ENCODE data around the gene TYK2.
"Not testable (repeated sequence)": the region's sequence is repeated elsewhere in the genome, so short reads cannot be mapped to it uniquely, and the experiment has no call there.

TYK2 gene

DNA sequence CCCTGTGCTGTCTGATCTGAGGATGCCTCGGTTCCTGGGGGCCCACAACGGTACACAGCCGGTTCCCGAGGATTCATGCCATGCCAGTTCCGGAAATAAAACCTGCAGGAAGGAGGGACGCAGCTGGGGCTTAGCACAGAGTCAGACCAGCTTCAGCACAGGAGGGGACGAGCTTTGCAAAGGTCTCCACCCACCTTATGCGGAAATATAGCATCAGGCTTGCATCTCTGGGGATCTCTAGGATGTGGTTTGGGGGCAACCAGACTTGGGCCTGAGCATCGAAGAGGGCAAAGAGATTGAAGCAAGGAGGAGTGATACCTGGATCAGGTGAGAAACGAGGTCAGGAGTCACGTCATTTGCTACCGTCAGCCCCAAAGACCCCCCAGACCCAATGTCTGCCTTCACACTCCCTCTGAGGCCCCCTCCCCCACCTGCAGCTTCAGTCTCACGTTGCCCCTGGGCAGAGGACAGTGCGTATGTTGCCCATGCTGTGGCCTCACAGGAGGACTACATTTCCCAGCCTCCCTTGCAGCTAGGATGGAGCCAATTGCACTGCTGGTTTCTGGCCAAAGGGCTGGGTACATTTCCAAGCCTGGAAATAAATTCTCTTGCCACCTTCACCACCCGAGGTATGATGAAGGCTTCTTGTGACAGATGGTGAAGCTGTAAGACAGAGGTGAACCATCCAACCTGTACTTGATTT, 12.1 kb downstream of the TYK2 start:
- DNase-seq: no peak

DNA sequence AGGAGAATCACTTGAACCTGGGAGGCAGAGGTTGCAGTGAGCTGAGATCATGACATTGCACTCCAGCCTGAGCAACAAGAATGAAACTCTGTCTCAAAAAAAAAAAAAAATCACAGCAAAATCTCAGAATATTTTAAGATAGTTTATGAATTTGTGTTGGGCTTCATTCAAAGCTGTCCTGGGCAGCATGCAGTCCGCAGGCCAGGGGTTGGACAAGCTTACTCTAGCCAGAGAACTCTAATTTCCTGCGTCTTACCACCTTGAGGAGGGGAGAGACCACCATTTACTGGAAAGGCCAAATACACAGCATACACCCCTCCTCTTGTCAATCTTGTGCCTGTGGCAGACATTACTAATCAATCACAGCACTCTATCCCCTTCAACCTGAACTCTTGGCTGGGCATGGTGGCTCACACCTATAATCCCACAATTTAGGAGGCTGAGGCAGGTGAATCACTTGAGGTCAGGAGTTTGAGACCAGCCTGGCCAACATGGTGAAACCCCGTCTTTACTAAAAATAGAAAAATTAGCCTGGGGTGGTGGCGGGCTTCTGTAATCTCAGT, 13.3 kb downstream of the TYK2 start:
- DNase-seq: not testable (repeated sequence)

DNA sequence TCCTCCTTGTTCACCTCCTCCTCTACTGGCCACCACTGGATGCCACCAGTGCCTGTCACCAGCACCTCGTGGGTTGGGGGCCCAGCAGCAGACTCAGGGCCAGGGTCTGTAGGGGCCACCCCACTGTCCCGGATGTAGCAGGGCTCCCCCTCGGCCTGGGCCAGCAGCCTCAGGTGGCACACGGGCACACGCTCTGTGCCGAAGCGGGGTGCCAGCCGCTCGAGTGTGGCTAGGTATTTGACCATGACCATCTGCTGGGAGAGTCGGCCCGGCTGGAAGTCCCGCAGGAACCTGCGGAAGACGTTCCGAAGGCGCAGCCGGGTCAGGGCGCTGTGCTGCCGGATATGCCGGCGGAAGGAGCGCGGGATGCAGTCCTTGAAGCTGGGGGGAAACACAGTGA, 14.9 kb downstream of the TYK2 start:
- no peak for DNase-seq

DNA sequence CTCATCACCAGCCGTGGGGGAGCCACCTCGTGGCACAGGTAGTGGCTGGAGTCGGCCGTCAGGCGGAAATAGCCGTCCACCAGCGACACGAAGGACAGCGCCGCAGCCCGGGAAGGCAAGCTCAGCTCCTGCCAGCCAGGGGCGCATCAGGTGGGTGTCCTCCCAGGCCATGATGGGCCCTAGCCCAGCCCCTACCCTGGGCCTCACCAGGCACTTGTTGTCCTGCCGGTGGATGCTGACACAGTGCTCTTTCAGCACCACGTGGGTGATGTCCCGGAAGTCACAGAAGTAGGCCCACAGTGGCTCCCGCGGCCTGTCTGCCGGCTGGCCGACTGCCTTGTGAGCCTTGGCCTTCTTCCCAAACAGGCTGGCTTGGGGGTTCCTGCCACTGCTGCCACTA, 15.7 kb downstream of the TYK2 start:
- DNase-seq: no peak

DNA sequence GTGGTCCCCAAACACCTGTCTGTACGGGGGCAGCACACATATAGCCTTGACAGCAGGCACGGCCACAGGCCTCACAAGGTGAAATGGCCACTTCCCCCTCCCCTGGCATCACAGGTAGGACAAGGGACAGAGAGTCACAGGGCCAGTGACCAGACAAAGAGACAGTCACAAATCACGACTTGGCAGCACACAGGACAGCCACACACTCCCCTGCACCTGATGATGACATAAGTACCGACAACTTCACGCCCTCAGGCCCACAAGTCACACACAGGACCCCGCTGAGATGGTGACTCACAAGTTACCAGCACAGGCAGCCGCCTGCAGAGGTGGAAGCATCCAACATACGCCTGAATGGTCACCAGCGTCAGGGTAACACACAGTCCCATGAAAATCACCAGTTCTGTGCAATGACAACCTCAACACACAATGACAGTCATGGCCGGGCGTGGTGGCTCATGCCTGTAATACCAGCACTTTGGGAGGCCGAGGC, 16.5 kb downstream of the TYK2 start:
- DNase-seq: no peak

DNA sequence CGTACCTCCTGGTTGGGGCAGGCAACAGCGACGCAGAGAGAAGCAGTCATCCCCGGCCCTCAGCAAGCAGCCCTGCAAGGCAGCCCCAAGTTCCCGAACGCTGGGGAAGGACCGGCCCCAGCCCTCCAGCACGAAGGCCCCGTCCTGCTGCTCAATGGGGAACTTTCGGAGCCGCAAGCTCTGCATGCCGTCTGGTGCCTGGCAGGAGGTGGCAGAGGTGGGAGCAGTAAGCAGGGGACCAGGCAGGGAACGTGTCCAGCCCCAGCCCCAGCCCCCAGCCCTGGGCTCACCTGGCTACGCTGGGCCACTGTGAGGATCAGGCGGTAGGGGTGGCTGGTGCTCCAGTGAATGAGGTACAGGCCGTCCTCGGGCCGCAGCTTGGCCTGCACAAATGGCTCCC, 18.1 kb downstream of the TYK2 start:
- DNase-seq: no peak

DNA sequence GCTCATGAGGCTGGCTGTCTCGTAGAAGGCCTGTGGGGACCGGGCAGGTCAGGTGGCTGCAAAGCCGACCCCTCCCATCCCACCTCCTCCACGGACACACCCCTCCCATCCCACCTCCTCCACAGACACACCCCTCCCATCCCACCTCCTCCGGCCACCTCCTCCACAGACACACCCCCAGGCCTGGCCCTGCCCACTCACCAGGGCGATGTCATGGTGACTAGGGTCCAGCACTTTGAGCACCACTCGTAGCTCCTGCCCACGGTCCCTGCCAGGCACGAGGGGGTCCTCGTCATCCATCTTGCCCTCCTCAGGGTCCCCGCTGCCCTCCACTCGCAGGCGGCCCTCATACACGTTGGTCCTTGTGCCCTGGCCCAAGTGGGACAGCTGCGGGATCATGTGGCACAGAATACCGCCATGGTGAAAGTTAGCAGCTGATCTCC, 18.8 kb downstream of the TYK2 start:
- no peak for DNase-seq

DNA sequence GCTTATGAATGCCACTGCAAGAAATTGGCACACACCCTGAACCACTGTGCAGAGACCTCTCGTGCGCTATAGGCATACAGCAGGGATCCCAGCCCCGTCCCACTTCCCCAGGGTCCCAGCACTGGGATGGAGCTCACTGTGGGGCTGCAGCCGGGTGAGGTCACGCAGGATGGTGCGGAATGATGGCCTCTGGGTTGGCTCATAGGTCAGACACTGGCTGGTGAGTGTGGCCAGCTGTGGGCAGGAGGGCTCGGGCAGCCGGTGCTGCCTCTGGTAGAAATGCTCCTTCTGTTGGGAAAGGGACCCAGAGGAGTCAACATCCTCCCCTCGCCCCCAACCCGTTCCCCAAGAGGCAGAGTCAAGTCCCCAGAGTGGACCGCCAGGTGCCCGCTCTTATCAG, 23.9 kb downstream of the TYK2 start:
- no peak for DNase-seq

DNA sequence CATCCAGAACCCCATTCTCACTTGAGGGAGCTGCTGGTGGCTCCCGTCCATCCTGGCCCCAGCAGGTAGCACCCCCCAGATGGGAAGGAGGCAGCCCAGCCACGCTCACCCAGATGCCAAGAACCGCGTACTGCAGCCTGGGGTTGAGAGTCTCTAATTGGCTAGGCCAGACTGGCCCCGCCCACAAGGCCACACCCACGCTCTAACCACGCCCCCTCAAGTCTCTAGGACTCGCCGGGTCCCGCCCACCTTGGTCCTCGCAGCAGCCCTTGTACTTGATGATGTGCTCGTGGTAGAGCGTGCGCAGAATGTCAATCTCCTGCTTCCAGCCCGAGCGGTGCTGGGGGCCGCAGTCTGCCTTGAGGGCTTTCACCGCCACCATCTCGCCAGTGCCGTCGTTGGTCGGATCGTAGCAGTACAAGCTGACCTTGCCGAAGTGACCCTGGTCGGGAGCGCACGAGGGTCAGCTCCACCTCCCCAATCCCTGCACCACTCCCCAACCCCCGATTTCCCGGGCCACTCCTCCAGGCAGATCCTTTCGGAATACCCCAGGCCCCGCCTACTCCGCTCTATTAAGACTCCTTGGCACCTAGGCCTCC, 26.5 kb downstream of the TYK2 start:
- peak; percentile 57 for DNase-seq

DNA sequence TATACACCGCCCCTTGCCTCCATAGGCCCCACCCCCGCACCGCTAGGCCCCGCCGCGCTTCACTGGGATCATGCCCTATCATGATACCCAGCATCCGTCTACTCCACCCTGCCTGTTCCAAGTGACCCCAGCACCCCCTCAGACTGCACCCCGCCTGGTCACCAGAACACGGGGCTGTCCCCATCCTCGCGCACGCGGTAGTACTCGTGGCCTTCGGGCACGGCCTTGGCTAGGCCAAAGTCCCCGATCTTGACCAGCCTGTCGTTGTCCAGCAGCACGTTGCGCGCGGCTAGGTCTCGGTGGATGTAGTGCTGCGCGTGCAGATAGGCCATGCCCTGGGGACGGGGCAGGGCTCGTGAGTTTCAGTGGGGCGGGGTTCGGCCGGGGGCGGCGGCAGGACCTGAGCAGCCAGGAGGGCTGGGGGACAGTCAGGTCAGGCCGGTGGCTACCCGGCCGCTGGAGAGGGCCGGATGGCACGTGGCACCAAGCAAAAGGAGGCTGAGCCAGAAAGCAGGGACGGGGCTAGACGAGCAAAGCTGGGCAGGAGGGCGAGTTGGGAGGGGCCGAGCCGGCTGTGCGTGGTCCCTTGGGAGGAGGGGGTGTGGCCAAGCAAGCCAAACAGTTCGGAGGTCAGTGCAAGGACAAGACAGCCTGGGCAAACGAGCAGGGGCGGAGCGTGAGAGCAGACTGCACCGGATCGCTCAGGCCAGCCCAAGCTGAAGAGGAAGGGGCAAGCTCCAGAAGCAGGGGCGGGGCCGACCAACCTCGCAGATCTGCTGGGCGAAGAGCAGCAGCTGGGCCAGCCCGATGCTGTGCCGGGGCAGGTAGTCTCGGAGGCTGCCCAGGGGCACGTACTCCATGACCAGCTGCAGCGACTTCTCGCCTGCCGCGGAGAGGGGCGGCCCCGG, 27.4 kb downstream of the TYK2 start:
- no peak for DNase-seq

DNA sequence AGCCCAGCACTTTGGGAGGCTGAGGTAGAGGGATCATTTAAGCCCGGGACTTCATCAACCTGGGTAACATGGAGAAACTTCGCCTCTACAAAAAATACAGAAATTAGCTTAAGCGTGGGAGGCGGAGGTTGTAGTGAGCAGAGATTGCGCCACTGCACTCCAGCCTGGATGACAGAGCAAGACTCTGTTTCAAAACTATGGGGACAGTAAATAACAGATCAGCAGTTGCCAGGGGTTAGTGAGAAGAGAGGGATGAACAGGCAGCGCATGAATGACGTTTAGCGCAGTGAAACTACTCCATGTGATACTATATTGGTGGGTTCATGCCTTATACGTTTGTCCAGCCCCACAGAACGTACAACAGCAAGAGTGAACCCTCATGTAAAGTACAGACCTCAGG, 33.9 kb downstream of the TYK2 start:
- DNase-seq: no peak

DNA sequence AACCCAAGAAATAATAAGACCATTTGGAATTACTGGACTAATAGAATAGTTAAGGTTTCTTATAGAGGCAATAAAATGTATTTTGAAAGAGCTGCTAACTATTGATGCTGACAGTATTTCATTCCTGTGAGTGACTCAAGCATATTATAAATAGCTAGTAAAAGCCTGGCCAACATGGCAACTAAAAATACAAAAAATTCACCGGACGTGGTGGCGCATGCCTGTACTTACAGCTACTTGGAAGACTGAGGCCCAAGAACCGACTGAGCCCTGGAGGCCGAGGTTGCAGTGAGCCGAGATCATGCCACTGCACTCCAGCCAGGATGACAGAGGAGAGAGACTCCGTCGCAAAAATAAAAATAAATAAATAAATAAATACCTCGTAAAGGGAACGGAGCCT, 35.6 kb downstream of the TYK2 start:
- DNase-seq: no peak

DNA sequence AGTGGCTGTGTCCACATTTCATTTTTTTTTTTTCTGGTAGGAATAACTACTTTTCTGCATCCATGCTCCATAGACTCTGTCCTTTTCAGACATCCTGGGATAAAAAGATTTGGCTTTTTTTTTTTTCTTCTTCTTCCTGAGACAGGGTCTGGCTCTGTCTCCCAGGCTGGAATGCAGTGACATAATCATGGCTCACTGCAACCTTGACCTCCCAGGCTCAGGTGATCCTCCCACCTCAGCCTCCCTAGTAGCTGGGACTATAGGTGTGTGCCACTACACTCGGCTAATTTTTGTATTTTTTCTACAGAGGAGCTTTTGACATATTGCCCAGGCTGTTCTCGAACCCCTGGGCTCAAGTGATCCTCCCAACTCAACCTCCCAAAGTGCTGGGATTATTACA, 36.9 kb downstream of the TYK2 start:
- no peak for DNase-seq

DNA sequence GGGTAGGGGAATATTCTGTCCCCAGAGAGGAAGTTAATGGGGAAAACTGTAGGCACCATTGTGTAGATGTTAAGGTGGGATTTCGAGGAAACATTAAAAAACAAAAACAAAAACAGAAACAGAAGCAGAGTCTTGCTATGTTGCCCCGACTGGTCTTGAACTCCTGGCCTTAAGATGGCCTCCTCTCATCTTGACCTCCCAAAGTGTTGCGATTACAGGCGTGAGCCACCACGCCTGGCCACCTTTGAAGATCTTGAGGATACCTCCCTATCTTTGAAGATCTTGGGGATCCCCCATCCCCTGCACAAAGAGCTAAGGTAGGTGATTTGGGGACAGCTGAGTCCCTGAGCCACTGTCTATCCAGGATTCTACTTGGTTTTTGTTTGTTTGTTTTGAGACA, 40.4 kb downstream of the TYK2 start:
- no peak for DNase-seq

DNA sequence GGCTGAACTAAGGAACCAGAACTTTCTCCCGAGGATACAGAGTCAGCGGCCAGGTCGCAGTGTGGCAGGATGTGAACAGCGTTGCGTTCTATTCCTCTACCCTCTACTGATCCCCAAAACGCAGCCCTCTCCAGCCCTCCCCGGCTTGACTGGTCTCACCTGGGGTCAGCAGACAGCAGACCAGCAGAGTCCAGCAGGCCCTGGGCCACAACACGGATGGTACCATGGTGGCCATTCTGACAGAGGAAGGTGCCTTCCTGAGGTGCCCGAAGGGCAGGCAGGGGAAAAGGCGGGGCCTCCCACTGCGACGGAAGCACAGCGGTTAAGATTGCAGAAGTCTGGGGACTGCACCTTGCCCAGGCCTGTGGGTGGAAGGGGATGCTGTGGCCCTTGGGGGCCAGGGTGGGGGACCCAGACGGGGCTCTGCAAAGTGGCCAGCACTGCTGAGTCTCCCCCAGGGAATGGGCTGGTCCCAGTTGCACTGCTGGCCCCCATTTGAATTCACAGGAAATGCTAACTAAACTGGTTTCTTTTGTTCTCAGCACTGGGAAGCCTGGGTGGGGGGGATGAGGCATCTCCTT, 40.9 kb downstream of the TYK2 start, which contains the start of gene ICAM3:
ICAM3 (minus strand) TSS at position 245 of the 581 bp plus-strand sequence; CDS start at position 235, 10 bp downstream.
- peak; percentile 62 for DNase-seq

DNA sequence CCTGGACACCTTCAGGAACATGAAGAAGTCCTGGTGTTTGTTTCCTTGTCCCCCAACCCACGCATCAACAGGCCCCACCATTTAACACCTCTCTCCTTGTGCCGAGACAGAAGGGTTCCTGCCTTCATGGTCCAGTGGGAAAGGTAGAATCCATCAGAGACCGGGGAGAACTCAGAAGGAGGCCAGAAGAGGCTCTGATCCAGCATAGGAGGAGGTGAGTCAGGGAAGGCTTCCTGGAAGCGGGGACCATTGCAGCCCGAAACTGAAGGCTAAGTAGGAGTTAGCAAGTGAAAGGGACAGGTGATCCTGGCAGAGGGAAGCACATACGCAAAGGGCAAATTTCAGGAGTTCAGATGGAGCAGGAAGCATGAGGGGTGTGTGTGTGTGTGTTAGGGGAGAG, 41.4 kb downstream of the TYK2 start:
- no peak for DNase-seq

DNA sequence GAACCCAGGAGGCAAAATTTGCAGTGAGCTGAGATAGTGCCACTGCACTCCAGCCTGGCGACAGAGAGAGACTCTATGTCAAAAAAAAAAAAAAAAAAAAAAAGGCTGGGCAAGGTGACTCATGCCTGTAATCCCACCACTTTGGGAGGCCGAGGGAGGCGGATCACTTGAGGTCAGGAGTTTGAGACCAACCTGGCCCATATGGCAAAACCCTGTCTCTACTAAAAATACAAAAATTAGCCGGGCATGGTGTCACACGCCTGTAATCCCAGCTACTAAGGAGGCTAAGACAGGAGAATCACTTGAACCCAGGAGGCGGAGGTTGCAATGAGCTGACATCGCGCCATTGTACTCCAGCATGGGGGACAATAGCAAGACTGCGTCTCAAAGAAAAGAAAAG, 43.6 kb downstream of the TYK2 start:
- DNase-seq: not testable (repeated sequence)

DNA sequence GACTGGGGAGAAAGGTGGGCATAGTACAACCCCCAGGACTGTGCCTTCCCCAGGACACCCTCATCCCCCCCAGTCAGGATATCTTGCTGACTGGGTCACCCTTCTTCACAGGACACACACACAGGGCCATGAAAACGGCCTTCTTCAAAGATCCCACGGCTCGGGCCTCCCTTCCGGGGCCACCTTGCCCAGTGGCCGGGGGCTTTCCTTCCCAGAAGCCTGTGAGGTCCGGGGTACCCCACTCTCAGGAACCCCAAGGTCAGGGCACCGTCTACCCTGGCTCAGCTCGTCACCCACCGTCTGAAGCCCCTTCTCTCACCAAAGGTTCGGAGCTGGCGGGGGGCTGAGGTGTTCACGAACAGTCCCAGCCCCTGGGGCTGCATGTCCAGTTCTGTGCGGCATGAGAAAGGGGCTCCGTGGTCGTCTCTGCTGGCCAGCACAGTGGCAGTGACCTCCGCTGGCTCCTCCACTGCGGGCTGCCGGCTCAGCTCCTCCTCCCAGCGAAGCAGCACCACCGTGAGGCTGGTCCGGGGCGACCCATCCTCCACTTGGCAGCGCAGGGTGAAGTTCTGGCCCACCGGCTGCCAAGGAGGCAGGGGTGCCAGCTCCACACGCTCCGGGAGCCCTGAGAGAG, 44.9 kb downstream of the TYK2 start:
- DNase-seq: no peak

DNA sequence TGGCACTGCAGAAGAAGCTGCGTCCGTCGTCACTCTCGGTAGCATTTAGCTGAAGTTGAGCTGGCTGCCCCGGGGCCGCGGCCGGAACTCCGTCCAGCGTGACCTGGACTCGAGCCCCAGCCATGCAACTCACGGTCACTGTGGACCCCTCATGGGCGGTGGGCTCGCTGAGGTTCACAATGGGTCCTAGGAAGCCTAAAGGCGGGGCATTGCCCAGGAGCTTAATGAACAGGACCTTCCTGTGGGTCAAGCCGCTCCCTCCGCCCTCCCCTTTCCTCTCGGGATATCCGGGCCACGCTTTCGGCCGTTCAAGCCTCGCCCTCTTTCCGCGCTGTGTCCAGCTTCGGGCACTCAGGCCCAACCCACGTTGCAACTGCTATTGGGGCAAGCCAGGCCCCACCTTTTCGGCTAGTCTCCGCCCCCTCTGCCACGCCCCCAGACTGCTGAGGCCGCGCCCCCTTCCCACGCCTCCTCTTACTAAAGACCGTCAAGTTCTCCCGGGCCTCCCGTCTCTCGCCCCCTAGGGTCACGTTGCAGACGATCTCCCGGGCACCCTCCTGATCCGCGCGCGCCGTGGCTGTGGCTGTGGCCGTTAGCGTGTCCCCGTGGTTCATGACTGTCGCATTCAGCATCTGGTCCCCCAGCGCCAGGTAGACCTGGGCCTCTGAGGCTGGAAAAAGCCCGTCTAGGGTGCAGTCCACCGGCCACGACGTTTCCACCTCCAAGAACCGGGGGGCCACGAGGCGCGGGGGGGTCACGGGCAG, 45.6 kb downstream of the TYK2 start:
- peak; percentile 49 for DNase-seq

DNA sequence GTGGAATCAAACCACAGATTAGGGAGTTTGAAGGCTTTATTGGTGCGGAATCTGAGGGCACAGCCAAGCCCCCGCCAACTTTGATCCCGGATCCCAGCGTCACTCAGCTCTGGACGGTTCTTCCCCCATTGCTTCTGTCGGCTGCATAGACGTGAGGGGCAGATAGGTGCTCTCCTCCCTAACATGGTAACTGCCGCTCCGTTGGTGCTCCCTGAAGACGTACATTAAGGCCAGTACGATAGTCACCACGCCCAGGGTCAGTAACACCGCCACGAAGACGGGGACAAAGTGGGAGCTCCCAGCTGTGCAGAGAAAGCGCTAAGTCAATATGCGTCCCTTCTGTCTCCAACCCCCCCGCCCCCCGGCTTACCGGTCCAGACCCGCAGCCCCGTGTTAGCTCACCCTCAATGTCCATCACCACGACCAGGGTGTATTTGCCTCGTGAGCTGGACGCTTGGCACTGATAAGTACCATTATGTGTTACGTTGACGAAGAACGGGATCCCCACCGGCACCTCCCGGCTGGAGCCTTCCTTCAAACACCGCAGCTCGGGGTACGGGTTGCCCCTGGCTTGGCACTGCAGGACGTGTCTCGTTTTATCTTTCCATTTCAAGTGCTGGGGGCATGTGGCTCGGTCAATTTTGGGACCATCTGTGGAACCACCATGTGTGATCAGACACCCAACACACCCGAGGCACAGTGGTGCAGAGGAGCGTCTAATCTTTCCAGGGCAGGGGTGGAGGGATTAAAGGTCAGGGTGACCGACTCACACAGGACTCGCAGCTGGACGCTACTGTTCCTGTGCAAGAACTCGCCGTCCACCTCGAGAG, 46.4 kb downstream of the TYK2 start:
- DNase-seq: no peak
